PC-9 (cell line): ENCODE data around the gene M6PR.

Experiments used
- CTCF ChIP-seq: fragments of 200-600 bp; sonication (generic); conservative IDR thresholded peaks from 2 replicates; pipeline ENCODE4 v1.6.1; 2017; ENCODE audit warnings: mixed run types, antibody characterized with exemption, mild to moderate bottlenecking, moderate library complexity
- EZH2 ChIP-seq: fragments of 200-600 bp; sonication (generic); IDR thresholded peaks from 2 replicates; pipeline ENCODE4 v1.8.0; 2017; ENCODE audit warnings: antibody characterized with exemption, low read depth

DNA sequence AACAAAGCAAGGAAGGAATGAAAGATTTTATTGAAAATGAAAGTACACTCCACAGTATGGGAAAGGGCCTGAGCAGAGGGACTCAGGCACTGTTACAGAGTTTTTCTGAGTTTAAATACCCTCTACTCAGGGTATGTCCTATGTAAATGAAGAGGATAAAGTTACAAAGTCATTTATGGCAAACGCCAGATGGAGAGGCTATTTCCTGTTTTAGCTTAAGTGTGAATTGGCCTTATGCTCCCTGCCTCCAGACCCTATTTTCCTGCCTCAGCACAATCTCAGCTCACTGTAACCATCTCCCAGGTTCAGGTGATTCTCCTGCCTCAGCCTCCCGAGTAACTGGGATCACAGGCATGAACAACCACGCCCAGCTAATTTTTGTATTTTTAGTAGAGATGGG lies 41.9 kb downstream of the M6PR start:
- TF ChIP-seq CTCF (no peak), EZH2 (no peak)
